ENCODE measurements around the gene GLRX. TPM values are rescaled to one million over a fixed set of nuclear protein-coding genes. Genes with fewer than 3 reads are reported as not detected.

The GLRX gene
- polyA plus RNA-seq, 1 donor (not counting 4 experiments of a cell fraction or from before 2014, with no cell fraction given) = 15.6 TPM

DNA sequence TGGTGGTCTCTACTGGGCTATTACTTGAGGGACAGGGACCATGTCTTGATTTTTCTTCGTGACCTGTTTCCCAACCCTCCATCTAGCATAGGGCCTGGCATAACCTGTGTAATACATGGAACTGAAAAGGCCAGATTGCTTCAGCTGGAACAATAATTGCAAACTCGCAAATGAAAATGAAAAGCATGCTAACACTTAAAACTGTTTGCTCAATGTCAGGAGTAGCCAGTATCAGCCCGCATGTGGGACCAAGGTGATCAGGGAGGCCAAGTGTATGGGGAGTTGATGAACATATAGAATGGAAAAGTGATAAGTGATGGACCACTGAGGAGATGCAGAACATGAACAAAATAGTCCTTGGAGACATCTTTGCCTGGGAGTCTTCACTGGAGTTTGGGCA lies 25.2 kb downstream of the GLRX start:
- Histone ChIP-seq H4K20me1 (ENCODE audit: control insufficient read depth, extremely low read depth, insufficient read depth, low read length) (no peaks in the 10 kb centered on the region), H3K4me3 (ENCODE audit: control insufficient read depth in 2 of 3, extremely low read depth in 1 of 3, insufficient read depth in 2 of 3, low read depth in 1 of 3, low read length in 3 of 3) (no peak overlapping the region), H3K27ac (ENCODE audit: control insufficient read depth, insufficient read depth, low read length) (no peak overlapping the region), H3K9me1 (ENCODE audit: control insufficient read depth, extremely low read depth, insufficient read depth, low read length) (no peaks in the 10 kb centered on the region), H3K36me3 (ENCODE audit: control insufficient read depth in 2 of 2, extremely low read depth in 1 of 2, insufficient read depth in 2 of 2, low read length in 2 of 2) (no peaks in the 10 kb centered on the region), H3K27me3 (ENCODE audit: control insufficient read depth, extremely low read depth, insufficient read depth, low read length) (no peaks in the 10 kb centered on the region), H3K9ac (ENCODE audit: control insufficient read depth, extremely low read depth, insufficient read depth, low read length) (no peak overlapping the region), H3K9me3 (ENCODE audit: control insufficient read depth, low read depth, low read length) (no peaks in the 10 kb centered on the region), H2AFZ (ENCODE audit: control insufficient read depth, low read length) (no peak overlapping the region), H3K4me2 (ENCODE audit: control insufficient read depth, extremely low read depth, insufficient read depth, low read depth, low read length) (no peak overlapping the region), H3K79me2 (ENCODE audit: control insufficient read depth, insufficient read depth, low read length) (no peaks in the 10 kb centered on the region), H3K4me1 (ENCODE audit: control insufficient read depth, extremely low read depth, insufficient read depth, low read length) (no peaks in the 10 kb centered on the region)
- TF ChIP-seq CTCF (optimal IDR thresholded peaks at IDR 0.05 in 1 of 3, IDR thresholded peaks at IDR 0.05 in 1 of 3, conservative IDR thresholded peaks at IDR 0.05 in 1 of 3; ENCODE audit: extremely low read depth in 1 of 3, insufficient read depth in 2 of 3, low read length in 3 of 3) = no peak
- TF ChIP-seq EZH2 (IDR thresholded peaks at IDR 0.05; ENCODE audit: low read length) = no peak
- dilution Hi-C loops (cut with MboI; ENCODE audit: extremely low pct_ligation_motif_present, low sequenced_read_pairs) = no loop called here
- no peak for DNase-seq (ENCODE audit: low read depth, low spot score)
- FAIRE-seq = no peak

GRCh38 chr5:95794070-95794516 lies 28.4 kb downstream of the GLRX start:
- no peaks in the 10 kb centered on the region for H3K27me3 ChIP-seq (ENCODE audit: control insufficient read depth, extremely low read depth, insufficient read depth, low read length)
- H2AFZ ChIP-seq (ENCODE audit: control insufficient read depth, low read length) = no peak overlapping the region
- no peak overlapping the region for H3K4me2 ChIP-seq (ENCODE audit: control insufficient read depth, extremely low read depth, insufficient read depth, low read depth, low read length)
- TF ChIP-seq CTCF (optimal IDR thresholded peaks at IDR 0.05 in 1 of 3, IDR thresholded peaks at IDR 0.05 in 1 of 3, conservative IDR thresholded peaks at IDR 0.05 in 1 of 3; ENCODE audit: extremely low read depth in 1 of 3, insufficient read depth in 2 of 3, low read length in 3 of 3) = no peak
- TF ChIP-seq EZH2 (IDR thresholded peaks at IDR 0.05; ENCODE audit: low read length) = no peak
- no peak overlapping the region for H3K27ac ChIP-seq (ENCODE audit: control insufficient read depth, insufficient read depth, low read length)
- no peak overlapping the region for H3K4me3 ChIP-seq (ENCODE audit: control insufficient read depth in 2 of 3, extremely low read depth in 1 of 3, insufficient read depth in 2 of 3, low read depth in 1 of 3, low read length in 3 of 3)
- H3K36me3 ChIP-seq (ENCODE audit: control insufficient read depth in 2 of 2, extremely low read depth in 1 of 2, insufficient read depth in 2 of 2, low read length in 2 of 2) = no peaks in the 10 kb centered on the region
- dilution Hi-C loops (cut with MboI; ENCODE audit: extremely low pct_ligation_motif_present, low sequenced_read_pairs) = no loop called here
- H3K9me3 ChIP-seq (ENCODE audit: control insufficient read depth, low read depth, low read length) = no peaks in the 10 kb centered on the region
- H3K4me1 ChIP-seq (ENCODE audit: control insufficient read depth, extremely low read depth, insufficient read depth, low read length) = no peaks in the 10 kb centered on the region
- no peak for FAIRE-seq
- H3K9me1 ChIP-seq (ENCODE audit: control insufficient read depth, extremely low read depth, insufficient read depth, low read length) = no peaks in the 10 kb centered on the region
- DNase-seq (ENCODE audit: low read depth, low spot score) = no peak
- no peaks in the 10 kb centered on the region for H4K20me1 ChIP-seq (ENCODE audit: control insufficient read depth, extremely low read depth, insufficient read depth, low read length)
- no peak overlapping the region for H3K9ac ChIP-seq (ENCODE audit: control insufficient read depth, extremely low read depth, insufficient read depth, low read length)
- no peaks in the 10 kb centered on the region for H3K79me2 ChIP-seq (ENCODE audit: control insufficient read depth, insufficient read depth, low read length)
